PFSK-1 (cell line): ENCODE results near the gene PUM2.

ENCODE experiments used
- FOXP2 ChIP-seq: optimal IDR thresholded peaks from 2 replicates; pipeline ENCODE3; 2011; ENCODE audit warnings: borderline replicate concordance, control low read depth, inconsistent platforms; ENCODE audit not compliant: insufficient read depth; ENCODE audit errors: extremely low read length, extremely low read depth
- POLR2AphosphoS5 ChIP-seq: IDR thresholded peaks from 2 replicates; pipeline ENCODE4 v1.6.1; 2012; ENCODE audit warnings: low read depth, mild to moderate bottlenecking, control low read depth, low read length, moderate library complexity
- REST ChIP-seq, 2 experiments: IDR thresholded peaks; 2 replicates each; pipeline versions ENCODE4 v1.6.1 to v1.8.0; 2011 to 2012; ENCODE audit warnings: low read depth in 2 of 2, low read length in 2 of 2, control low read depth in 1 of 2, inconsistent platforms in 1 of 2, mild to moderate bottlenecking in 1 of 2, moderate library complexity in 1 of 2; ENCODE audit not compliant: insufficient read depth in 1 of 2
- SIN3A ChIP-seq: IDR thresholded peaks from 2 replicates; pipeline ENCODE4 v1.6.1; 2012; ENCODE audit warnings: mild to moderate bottlenecking, low read length, moderate library complexity, borderline replicate concordance; ENCODE audit not compliant: insufficient read depth
- TAF1 ChIP-seq: IDR thresholded peaks from 2 replicates; pipeline ENCODE4 v1.6.1; 2012; ENCODE audit warnings: low read length, control low read depth, borderline replicate concordance; ENCODE audit not compliant: insufficient read depth

PUM2 gene

GRCh38 chr2:20225294-20226151, 125.1 kb downstream of the PUM2 start:
- TF ChIP-seq POLR2AphosphoS5 = no peak
- TF ChIP-seq TAF1 = no peak
- TF ChIP-seq REST (IDR thresholded peaks at IDR 0.05; ENCODE audit: insufficient read depth in 1 of 2, low read depth in 2 of 2, low read length in 2 of 2) = no peak
- TF ChIP-seq FOXP2 = no peak
- no peak for TF ChIP-seq SIN3A

- TF ChIP-seq SIN3A = no peak
- no peak for TF ChIP-seq TAF1
- no peak for TF ChIP-seq POLR2AphosphoS5
- TF ChIP-seq REST (IDR thresholded peaks at IDR 0.05; ENCODE audit: insufficient read depth in 1 of 2, low read depth in 2 of 2, low read length in 2 of 2) = no peak
- TF ChIP-seq FOXP2 = no peak
These were observed 125.8 kb downstream of the PUM2 start, which contains the start of gene SDC1 for GRCh38 chr2:20224716-20225293. Gene SDC1 (minus strand): TSS chr2:20225130. CDS start chr2:20224867, 263 bp downstream.

GRCh38 chr2:20224164-20224715, 126.4 kb downstream of the PUM2 start:
- TF ChIP-seq TAF1 (no peak), SIN3A (no peak), FOXP2 (no peak), REST (IDR thresholded peaks at IDR 0.05; ENCODE audit: insufficient read depth in 1 of 2, low read depth in 2 of 2, low read length in 2 of 2) (no peak), POLR2AphosphoS5 (no peak)

DNA sequence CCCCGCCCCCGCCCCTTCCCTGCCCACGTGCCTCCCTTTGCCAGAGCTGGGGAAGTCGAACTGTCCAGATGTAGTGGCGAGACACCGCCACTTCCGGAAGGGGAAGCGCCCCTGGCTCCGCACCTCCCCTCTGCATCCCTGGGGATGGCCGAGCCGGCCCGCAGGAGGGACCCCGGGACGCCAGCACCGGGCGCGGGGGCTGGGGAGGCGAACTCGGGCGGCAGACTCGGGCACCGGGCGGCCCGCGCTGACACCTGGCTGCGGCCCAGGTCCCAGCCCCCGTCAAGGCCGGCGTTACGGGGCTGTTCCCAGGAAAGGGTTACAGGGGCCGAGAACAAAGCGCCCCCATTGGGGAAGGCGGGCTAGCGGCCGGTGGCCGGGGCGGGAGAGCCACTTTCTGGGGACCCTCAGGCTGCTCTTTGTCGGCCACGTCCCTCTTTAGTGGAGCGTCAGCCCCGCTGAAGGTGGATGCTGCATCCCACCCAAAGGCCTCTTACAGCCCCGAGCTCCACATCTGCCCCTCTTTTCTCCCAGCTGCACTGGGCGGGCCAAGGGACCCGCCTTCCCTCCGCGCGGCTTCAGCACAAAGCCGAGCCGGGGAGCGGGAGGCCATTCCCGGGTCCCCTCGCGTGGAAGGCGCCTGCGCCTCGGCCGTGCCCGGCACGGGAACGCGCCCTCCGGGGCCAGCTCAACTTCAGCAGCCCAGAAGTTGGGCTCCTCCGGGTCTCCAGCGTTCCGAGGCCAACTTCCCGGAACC, 127.1 kb downstream of the PUM2 start:
- TF ChIP-seq FOXP2 (no peak), SIN3A (no peak), REST (IDR thresholded peaks at IDR 0.05; ENCODE audit: insufficient read depth in 1 of 2, low read depth in 2 of 2, low read length in 2 of 2) (no peak), TAF1 (no peak), POLR2AphosphoS5 (no peak)
